Measurements from ENCODE around the gene PER3. TPM values are rescaled to one million over a fixed set of nuclear protein-coding genes. Genes with fewer than 3 reads are reported as not detected.

The PER3 gene
- total RNA-seq, 3 donors from 2014 or later: 6.9 to 42.1 (median 14.7) TPM

- Histone ChIP-seq H3K9me3 (no peaks in the 10 kb centered on the region), H3K36me3 (ENCODE audit: low read depth) (no peaks in the 10 kb centered on the region), H3K4me3 (no peak overlapping the region), H3K4me1 (ENCODE audit: low read depth) (no peaks in the 10 kb centered on the region)
- ATAC-seq (no peak), DNase-seq (no peak)
- TF ChIP-seq CTCF (IDR thresholded peaks at IDR 0.05): no peak
- intact Hi-C loops (cut with DNase I, micrococcal nuclease): no loop called here
Observed at GRCh38 chr1:7862211-7863060, 78.3 kb downstream of the PER3 start.

GRCh38 chr1:7863756-7864328, 79.8 kb downstream of the PER3 start:
- intact Hi-C loops (cut with DNase I, micrococcal nuclease): no loop called here
- Histone ChIP-seq H3K36me3 (ENCODE audit: low read depth) (no peaks in the 10 kb centered on the region), H3K4me1 (ENCODE audit: low read depth) (no peaks in the 10 kb centered on the region), H3K9me3 (no peaks in the 10 kb centered on the region), H3K4me3 (no peak overlapping the region)
- no peak for ATAC-seq
- TF ChIP-seq CTCF (IDR thresholded peaks at IDR 0.05): no peak
- DNase-seq: no peak

- ATAC-seq: no peak
- intact Hi-C loops (cut with DNase I, micrococcal nuclease): no loop called here
Observed at GRCh38 chr1:7865978-7866377, 81.9 kb downstream of the PER3 start.

GRCh38 chr1:7868070-7868780, 84.1 kb downstream of the PER3 start:
- TF ChIP-seq CTCF (IDR thresholded peaks at IDR 0.05): no peak
- DNase-seq (no peak), ATAC-seq (no peak)
- H3K4me3 ChIP-seq: no peak overlapping the region
- H3K36me3 ChIP-seq (ENCODE audit: low read depth): no peaks in the 10 kb centered on the region
- H3K4me1 ChIP-seq (ENCODE audit: low read depth): no peaks in the 10 kb centered on the region
- intact Hi-C loops (cut with DNase I, micrococcal nuclease): no loop called here
- no peaks in the 10 kb centered on the region for H3K9me3 ChIP-seq

More at GRCh38 chr1:7865978-7866377, 81.9 kb downstream of the PER3 start:
- Histone ChIP-seq H3K4me3 (no peak overlapping the region), H3K9me3 (no peaks in the 10 kb centered on the region), H3K36me3 (ENCODE audit: low read depth) (no peaks in the 10 kb centered on the region), H3K4me1 (ENCODE audit: low read depth) (no peaks in the 10 kb centered on the region)
- TF ChIP-seq CTCF (IDR thresholded peaks at IDR 0.05): no peak
- DNase-seq: no peak

- intact Hi-C loops (cut with DNase I, micrococcal nuclease): no loop called here
- TF ChIP-seq CTCF (IDR thresholded peaks at IDR 0.05): no peak
- H3K4me1 ChIP-seq (ENCODE audit: low read depth): no peaks in the 10 kb centered on the region
- no peak for ATAC-seq
- DNase-seq: no peak
- H3K36me3 ChIP-seq (ENCODE audit: low read depth): no peaks in the 10 kb centered on the region
- H3K4me3 ChIP-seq: no peak overlapping the region
- H3K9me3 ChIP-seq: no peaks in the 10 kb centered on the region
Observed at GRCh38 chr1:7869136-7869920, 85.2 kb downstream of the PER3 start.

All from mucosa of descending colon (tissue), 3 donors.